Measurements from ENCODE around the gene MBD3L4.
"Not testable (repeated sequence)": the region's sequence is repeated elsewhere in the genome, so short reads cannot be mapped to it uniquely, and the experiment has no call there.

The MBD3L4 gene

GRCh38 chr19:7068599-7068998 is 28.6 kb upstream of the MBD3L4 start:
- no peak for ATAC-seq

GRCh38 chr19:7067716-7068115 is 27.7 kb upstream of the MBD3L4 start:
- no peak for ATAC-seq
- no peak for TF ChIP-seq PATZ1 (CRISPR knock-in tag; IDR thresholded peaks at IDR 0.05; ENCODE audit: borderline replicate concordance)

More at GRCh38 chr19:7068599-7068998, 28.6 kb upstream of the MBD3L4 start:
- TF ChIP-seq ZNF70 (CRISPR knock-in tag; IDR thresholded peaks at IDR 0.05) (no peak), CSDC2 (CRISPR knock-in tag; IDR thresholded peaks at IDR 0.05) (no peak), POU6F1 (CRISPR knock-in tag; IDR thresholded peaks at IDR 0.05; ENCODE audit: borderline replicate concordance, low read depth) (no peak), ESRRG (CRISPR knock-in tag; IDR thresholded peaks at IDR 0.05) (no peak), CSRNP3 (CRISPR knock-in tag; IDR thresholded peaks at IDR 0.05) (no peak), CREB5 (CRISPR knock-in tag; IDR thresholded peaks at IDR 0.05; ENCODE audit: low read depth) (no peak), ZC3H10 (CRISPR knock-in tag; IDR thresholded peaks at IDR 0.05) (no peak), ISL1 (CRISPR knock-in tag; IDR thresholded peaks at IDR 0.05) (no peak)

GRCh38 chr19:7067122-7067521 is 27.1 kb upstream of the MBD3L4 start:
- not testable (repeated sequence) for ATAC-seq

GRCh38 chr19:7063764-7064418 is 23.9 kb upstream of the MBD3L4 start:
- ATAC-seq: no peak
- TF ChIP-seq SNAI2 (CRISPR knock-in tag; IDR thresholded peaks at IDR 0.05) (no peak), PPARA (CRISPR knock-in tag; IDR thresholded peaks at IDR 0.05; ENCODE audit: borderline replicate concordance) (no peak)

GRCh38 chr19:7063339-7063738 is 23.4 kb upstream of the MBD3L4 start:
- ATAC-seq: no peak; the same call in 2 of the 3 replicates
- no peak for TF ChIP-seq ZNF565 (CRISPR knock-in tag; conservative IDR thresholded peaks at IDR 0.05; ENCODE audit: low read depth)

- not testable (repeated sequence) for ATAC-seq
These were observed 20.0 kb upstream of the MBD3L4 start for GRCh38 chr19:7059977-7060376.

GRCh38 chr19:7058576-7058975 is 18.6 kb upstream of the MBD3L4 start, which contains the start of gene MBD3L3:
MBD3L3 (minus strand) TSS chr19:7058676; CDS start chr19:7058605, 71 bp downstream.
- ATAC-seq: not testable (repeated sequence)

- not testable (repeated sequence) for ATAC-seq
These were observed 16.4 kb upstream of the MBD3L4 start for GRCh38 chr19:7056371-7056770.

GRCh38 chr19:7055679-7056078 is 15.7 kb upstream of the MBD3L4 start:
- ATAC-seq: not testable (repeated sequence)

GRCh38 chr19:7054635-7055368 is 14.8 kb upstream of the MBD3L4 start:
- ATAC-seq: not testable (repeated sequence)

- ATAC-seq: not testable (repeated sequence)
These were observed 12.9 kb upstream of the MBD3L4 start for GRCh38 chr19:7052896-7053295.

GRCh38 chr19:7051421-7051820 is 11.4 kb upstream of the MBD3L4 start:
- ATAC-seq: not testable (repeated sequence)

GRCh38 chr19:7049021-7049420 is 9.0 kb upstream of the MBD3L4 start, which contains the start of gene MBD3L2:
MBD3L2 (plus strand) TSS chr19:7049321; CDS start chr19:7049374, 53 bp downstream.
- not testable (repeated sequence) for ATAC-seq

- not testable (repeated sequence) for ATAC-seq
These were observed 1.6 kb upstream of the MBD3L4 start for GRCh38 chr19:7041563-7041962.

Measured in SK-N-SH treated with all-trans-retinoic acid at 6 μM for 48 hours (cell line).